Measurements from ENCODE around the gene LACTBL1.

LACTBL1 gene

DNA sequence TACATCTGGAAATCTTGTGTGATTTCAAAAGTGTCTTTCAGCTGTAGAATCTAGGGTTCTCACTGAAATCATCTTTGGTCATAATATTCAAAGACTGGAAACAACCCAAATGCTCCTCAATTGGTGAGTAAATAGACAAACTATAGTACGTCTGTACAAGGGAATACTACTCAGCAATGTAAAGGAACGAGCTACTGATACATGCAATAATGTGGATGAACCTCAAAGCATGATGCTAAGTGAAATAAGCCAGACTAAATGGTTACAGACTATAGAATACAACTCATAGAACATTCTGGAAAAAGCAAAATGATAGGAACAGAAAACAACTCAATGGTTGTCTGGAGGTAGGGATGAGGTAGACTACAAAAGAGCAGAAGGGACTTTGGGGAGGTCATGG, 2.6 kb downstream of the LACTBL1 start:
- H3K27ac ChIP-seq: no peak overlapping the region
- H3K9me3 ChIP-seq: no peaks in the 10 kb centered on the region
- H3K4me3 ChIP-seq (ENCODE audit: low read depth in 1 of 2, low read length in 1 of 2): no peak overlapping the region
- H3K4me1 ChIP-seq (ENCODE audit: control insufficient read depth in 1 of 2, insufficient read depth in 1 of 2, low read depth in 1 of 2, low read length in 1 of 2): no peaks in the 10 kb centered on the region
- no peaks in the 10 kb centered on the region for H3K36me3 ChIP-seq
- peaks cover 79% of the 10 kb centered on the region for H3K27me3 ChIP-seq
- TF ChIP-seq, protein P1, sequence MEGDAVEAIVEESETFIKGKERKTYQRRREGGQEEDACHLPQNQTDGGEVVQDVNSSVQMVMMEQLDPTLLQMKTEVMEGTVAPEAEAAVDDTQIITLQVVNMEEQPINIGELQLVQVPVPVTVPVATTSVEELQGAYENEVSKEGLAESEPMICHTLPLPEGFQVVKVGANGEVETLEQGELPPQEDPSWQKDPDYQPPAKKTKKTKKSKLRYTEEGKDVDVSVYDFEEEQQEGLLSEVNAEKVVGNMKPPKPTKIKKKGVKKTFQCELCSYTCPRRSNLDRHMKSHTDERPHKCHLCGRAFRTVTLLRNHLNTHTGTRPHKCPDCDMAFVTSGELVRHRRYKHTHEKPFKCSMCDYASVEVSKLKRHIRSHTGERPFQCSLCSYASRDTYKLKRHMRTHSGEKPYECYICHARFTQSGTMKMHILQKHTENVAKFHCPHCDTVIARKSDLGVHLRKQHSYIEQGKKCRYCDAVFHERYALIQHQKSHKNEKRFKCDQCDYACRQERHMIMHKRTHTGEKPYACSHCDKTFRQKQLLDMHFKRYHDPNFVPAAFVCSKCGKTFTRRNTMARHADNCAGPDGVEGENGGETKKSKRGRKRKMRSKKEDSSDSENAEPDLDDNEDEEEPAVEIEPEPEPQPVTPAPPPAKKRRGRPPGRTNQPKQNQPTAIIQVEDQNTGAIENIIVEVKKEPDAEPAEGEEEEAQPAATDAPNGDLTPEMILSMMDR (IDR thresholded peaks at IDR 0.05): no peak

DNA sequence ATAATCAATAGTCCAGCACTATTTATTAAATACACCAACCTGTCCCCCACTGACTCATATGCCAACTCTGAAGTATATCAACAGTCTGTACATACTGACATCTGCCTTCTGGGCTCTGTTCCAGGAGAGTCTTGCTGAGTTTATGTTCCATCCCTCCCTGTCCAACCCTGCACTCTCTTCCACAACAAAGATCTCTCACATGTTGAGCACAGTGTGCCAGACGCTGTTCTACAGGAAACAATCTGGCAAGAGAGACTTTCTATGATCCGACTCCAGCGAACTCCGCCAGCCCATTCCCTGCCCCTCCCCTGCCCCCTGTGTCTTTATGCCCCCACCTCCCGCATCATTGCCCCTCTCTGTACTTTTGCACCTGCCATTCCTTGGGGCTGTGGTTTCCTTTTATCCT, 3.4 kb downstream of the LACTBL1 start:
- Histone ChIP-seq H3K27me3 (peaks cover 84% of the 10 kb centered on the region), H3K36me3 (no peaks in the 10 kb centered on the region), H3K4me3 (ENCODE audit: low read depth in 1 of 2, low read length in 1 of 2) (no peak overlapping the region), H3K4me1 (ENCODE audit: control insufficient read depth in 1 of 2, insufficient read depth in 1 of 2, low read depth in 1 of 2, low read length in 1 of 2) (no peaks in the 10 kb centered on the region), H3K9me3 (no peaks in the 10 kb centered on the region), H3K27ac (no peak overlapping the region)
- TF ChIP-seq, protein P1 (IDR thresholded peaks at IDR 0.05): no peak

DNA sequence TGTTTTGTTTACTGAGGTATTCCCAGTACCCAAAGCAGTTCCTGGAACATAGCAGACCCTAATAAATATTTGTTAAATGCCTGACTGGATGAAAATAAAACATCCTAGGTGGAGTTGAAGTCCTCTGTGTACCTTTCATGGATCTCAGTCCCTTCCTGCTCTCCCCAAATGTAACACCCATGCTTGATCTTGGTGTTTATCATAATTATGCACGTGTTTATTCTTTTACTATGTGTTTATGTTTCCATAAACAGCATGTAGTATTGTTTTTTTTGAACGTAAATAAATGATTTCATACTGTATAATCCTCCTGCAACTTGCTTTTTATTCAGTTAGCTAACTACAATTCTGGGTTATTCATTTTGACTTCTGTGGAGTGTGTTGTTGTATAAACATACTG, 4.8 kb downstream of the LACTBL1 start:
- H3K27me3 ChIP-seq: peaks cover 78% of the 10 kb centered on the region
- H3K36me3 ChIP-seq: no peaks in the 10 kb centered on the region
- H3K9me3 ChIP-seq: no peaks in the 10 kb centered on the region
- H3K4me1 ChIP-seq (ENCODE audit: control insufficient read depth in 1 of 2, insufficient read depth in 1 of 2, low read depth in 1 of 2, low read length in 1 of 2): no peaks in the 10 kb centered on the region
- H3K4me3 ChIP-seq (ENCODE audit: low read depth in 1 of 2, low read length in 1 of 2): no peak overlapping the region
- no peak overlapping the region for H3K27ac ChIP-seq
- TF ChIP-seq, protein P1 (IDR thresholded peaks at IDR 0.05): no peak

DNA sequence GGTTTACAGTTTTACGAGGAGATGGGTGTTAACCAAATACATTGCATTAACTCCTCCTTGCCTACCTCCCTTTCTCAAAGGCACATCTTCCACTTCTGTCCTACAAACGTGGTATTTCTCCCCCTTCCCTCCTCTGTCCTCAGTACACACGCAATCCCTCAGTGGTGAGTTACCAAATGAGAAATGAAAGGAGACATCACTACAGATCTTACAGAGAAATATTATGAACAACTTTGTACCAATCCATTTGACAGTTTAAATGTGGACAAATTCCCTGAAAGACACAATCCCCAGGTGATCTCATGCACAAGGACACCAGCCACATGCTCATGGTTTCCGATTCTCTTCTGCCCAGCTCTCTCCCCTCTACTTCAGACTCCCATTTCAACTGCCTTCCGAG, 6.4 kb downstream of the LACTBL1 start:
- peaks cover 64% of the 10 kb centered on the region for H3K27me3 ChIP-seq
- H3K36me3 ChIP-seq: no peaks in the 10 kb centered on the region
- TF ChIP-seq, protein P1 (IDR thresholded peaks at IDR 0.05): no peak
- no peak overlapping the region for H3K4me3 ChIP-seq (ENCODE audit: low read depth in 1 of 2, low read length in 1 of 2)
- no peak overlapping the region for H3K27ac ChIP-seq
- H3K9me3 ChIP-seq: no peaks in the 10 kb centered on the region
- no peaks in the 10 kb centered on the region for H3K4me1 ChIP-seq (ENCODE audit: control insufficient read depth in 1 of 2, insufficient read depth in 1 of 2, low read depth in 1 of 2, low read length in 1 of 2)

DNA sequence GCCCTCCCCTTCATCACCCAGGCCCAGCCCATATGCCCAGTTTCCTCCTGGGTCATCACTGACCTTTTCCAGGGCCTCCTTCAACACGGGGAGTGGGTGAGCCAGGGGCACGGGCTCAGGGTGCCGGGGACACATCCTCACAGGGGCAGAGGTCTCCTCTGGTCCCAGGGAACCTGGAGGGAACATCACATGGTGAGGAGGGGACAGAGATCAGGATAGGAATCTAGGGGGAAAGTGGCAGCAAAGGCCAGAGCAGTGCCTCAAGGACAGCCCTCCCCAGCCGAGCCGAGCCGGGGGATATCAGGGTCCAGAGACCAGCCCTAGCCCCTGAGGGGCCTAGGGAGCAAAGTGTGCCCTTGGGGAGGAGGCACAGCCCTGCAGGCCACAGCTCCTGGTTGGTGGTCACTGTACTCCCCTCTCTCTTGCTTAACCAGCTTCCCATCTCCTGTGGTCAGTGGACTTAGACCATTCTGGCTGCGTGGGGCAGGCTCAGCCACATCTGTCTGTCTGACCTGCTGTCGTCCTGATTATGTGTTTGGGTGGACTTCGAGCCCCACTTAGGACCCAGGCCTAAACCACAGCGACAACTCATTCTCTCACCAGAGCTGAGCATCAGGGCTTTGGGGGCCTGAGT, 9.5 kb downstream of the LACTBL1 start:
- no peak overlapping the region for H3K4me3 ChIP-seq (ENCODE audit: low read depth in 1 of 2, low read length in 1 of 2)
- no peaks in the 10 kb centered on the region for H3K4me1 ChIP-seq (ENCODE audit: control insufficient read depth in 1 of 2, insufficient read depth in 1 of 2, low read depth in 1 of 2, low read length in 1 of 2)
- H3K36me3 ChIP-seq: no peaks in the 10 kb centered on the region
- TF ChIP-seq, protein P1 (IDR thresholded peaks at IDR 0.05): no peak
- no peaks in the 10 kb centered on the region for H3K9me3 ChIP-seq
- no peak overlapping the region for H3K27ac ChIP-seq
- peaks cover 33% of the 10 kb centered on the region for H3K27me3 ChIP-seq
